Aorta (tissue), 5 donors: ENCODE measurements around the gene ETAA1. TPM values are rescaled to one million over a fixed set of nuclear protein-coding genes. Genes with fewer than 3 reads are reported as not detected.

ENCODE experiments used
- ATAC-seq: fragments of 200-7000 bp; cut with Tn5 transposase; one replicate; pipeline ENCODE4 v1.9.1; 2022; ENCODE audit warnings: moderate library complexity; ENCODE audit not compliant: low FRiP score
- DNase-seq, 2 donors: peaks; one replicate each; pipeline ENCODE4 v3.0.0-alpha.2; 2020
- H3K27ac ChIP-seq, 2 donors: one replicate each; pipeline ENCODE4 v1.5.1; 2013; ENCODE audit warnings: low read length in 2 of 2, mild to moderate bottlenecking in 2 of 2, moderate library complexity in 2 of 2, control low read depth in 1 of 2, inconsistent platforms in 1 of 2, low read depth in 1 of 2
- H3K27me3 ChIP-seq, 2 donors: one replicate each; pipeline ENCODE4 v1.6.1; 2013; ENCODE audit warnings: control low read depth in 1 of 2, low read length in 1 of 2, mild to moderate bottlenecking in 1 of 2, moderate library complexity in 1 of 2; ENCODE audit not compliant: insufficient read depth in 2 of 2, control insufficient read depth in 1 of 2
- H3K36me3 ChIP-seq, 2 donors: one replicate each; pipeline ENCODE4 v1.6.1; 2013; ENCODE audit warnings: control low read depth in 1 of 2, low read length in 1 of 2, mild to moderate bottlenecking in 1 of 2; ENCODE audit not compliant: insufficient read depth in 2 of 2, control insufficient read depth in 1 of 2
- H3K4me1 ChIP-seq, 2 donors: one replicate each; pipeline ENCODE4 v1.6.1; 2013; ENCODE audit warnings: low read length in 2 of 2, control low read depth in 1 of 2, mild to moderate bottlenecking in 1 of 2, moderate library complexity in 1 of 2; ENCODE audit not compliant: insufficient read depth in 2 of 2, control insufficient read depth in 1 of 2
- H3K4me3 ChIP-seq, 2 donors: one replicate each; pipeline ENCODE4 v1.5.1; 2013; ENCODE audit warnings: low read length in 2 of 2, control low read depth in 1 of 2, mild to moderate bottlenecking in 1 of 2
- H3K9me3 ChIP-seq: one replicate; pipeline ENCODE4 v1.6.1; 2013; ENCODE audit warnings: mild to moderate bottlenecking, low read length; ENCODE audit not compliant: control insufficient read depth
- WGBS, 2 donors: extraction: QIAGEN DNeasy Blood & Tissue Kit; methylation state at CpG; one replicate each; pipeline ENCODE4 v1.1.7; 2013; 5-methylcytosine and 5-hydroxymethylcytosine counted together
- intact Hi-C, 2 donors: fragments of 100-400 bp; cut with DNase I; formaldehyde crosslinking; loops; one replicate each; pipeline versions ENCODE4 v1.14.2 to v1.15.0; 2022
- polyA plus RNA-seq, 2 donors: library from polyadenylated mRNA; stranded (reverse); fragments of 200-250 nt; gene quantifications; one replicate each; pipeline ENCODE4 v1.2.3, GENCODE V29; 2013
- total RNA-seq, 2 donors: library from RNA; stranded (reverse); fragmentation: NEBNext Ultra II Directional; extraction: Animal tissue kit (Norgen Biotek cat#: 25700); gene quantifications; one replicate each; pipeline ENCODE4 v1.2.1, GENCODE V29; 2021
- donor health status: healthy with polysubstance abuse.
- donor health status: Bipolar disorder and iron deficiency.
- donor health status: DM: no; HTN: no; CAD: no.
- donor health status: DM: no; HTN: no; CAD: no.
- donor health status: DM: yes; HTN: yes; CAD: no.

Gene ETAA1
- total and polyA plus RNA-seq, 4 donors = 8.3 to 14.9 (median 13.2) TPM

GRCh38 chr2:67412424-67412823 lies 15.3 kb downstream of the ETAA1 start:
- WGBS, 2 donors = 90% methylated on average over 3 of the region's 3 CpGs
- Histone ChIP-seq H3K36me3 (peaks cover 0 to 3% of the 10 kb centered on the region in 2 donors), H3K9me3 (no peaks in the 10 kb centered on the region), H3K4me1 (peaks cover 0 to 4% of the 10 kb centered on the region in 2 donors), H3K4me3 (no peak overlapping the region), H3K27ac (no peak overlapping the region), H3K27me3 (no peaks in the 10 kb centered on the region)
- ATAC-seq (no peak), DNase-seq (no peak)
- intact Hi-C loops = no loop called here

- peaks cover 0 to 3% of the 10 kb centered on the region in 2 donors for H3K36me3 ChIP-seq
- ATAC-seq = no peak
- peaks cover 0 to 4% of the 10 kb centered on the region in 2 donors for H3K4me1 ChIP-seq
- no peak for DNase-seq
- H3K27ac ChIP-seq = no peak overlapping the region
- peaks cover 2% of the 10 kb centered on the region for H3K9me3 ChIP-seq
- H3K4me3 ChIP-seq = no peak overlapping the region
- WGBS, 2 donors = 97 to 99% methylated on average over 2 of the region's 2 CpGs
- no peaks in the 10 kb centered on the region for H3K27me3 ChIP-seq
- intact Hi-C loops = no loop called here
Measured at GRCh38 chr2:67414867-67415266, 17.7 kb downstream of the ETAA1 start.

- DNase-seq (no peak), ATAC-seq (no peak)
- intact Hi-C loops = no loop called here
- H3K27ac ChIP-seq = no peak overlapping the region
- no peaks in the 10 kb centered on the region for H3K27me3 ChIP-seq
- H3K36me3 ChIP-seq = peaks cover 0 to under 1% of the 10 kb centered on the region in 2 donors
- 97 to 98% methylated on average over 1 of the region's 1 CpG for WGBS, 2 donors
- peaks cover 2% of the 10 kb centered on the region for H3K9me3 ChIP-seq
- no peak overlapping the region for H3K4me3 ChIP-seq
- H3K4me1 ChIP-seq = peaks cover 0 to 4% of the 10 kb centered on the region in 2 donors
Measured at GRCh38 chr2:67416136-67416535, 19.0 kb downstream of the ETAA1 start.

GRCh38 chr2:67423489-67423888 lies 26.4 kb downstream of the ETAA1 start:
- peaks cover 3% of the 10 kb centered on the region for H3K9me3 ChIP-seq
- no peak for DNase-seq
- no peaks in the 10 kb centered on the region for H3K27me3 ChIP-seq
- intact Hi-C loops = no loop called here
- H3K27ac ChIP-seq = no peak overlapping the region
- H3K4me3 ChIP-seq = no peak overlapping the region
- no peaks in the 10 kb centered on the region for H3K36me3 ChIP-seq
- WGBS, 2 donors = 97 to 100% methylated on average over 1 of the region's 1 CpG
- ATAC-seq = no peak
- no peaks in the 10 kb centered on the region for H3K4me1 ChIP-seq

- Histone ChIP-seq H3K36me3 (no peaks in the 10 kb centered on the region), H3K9me3 (no peaks in the 10 kb centered on the region), H3K4me3 (no peak overlapping the region), H3K27me3 (no peaks in the 10 kb centered on the region), H3K27ac (no peak overlapping the region), H3K4me1 (peaks cover 0 to 1% of the 10 kb centered on the region in 2 donors)
- DNase-seq = no peak
- 95 to 96% methylated on average over 4 of the region's 4 CpGs for WGBS, 2 donors
- intact Hi-C loops = no loop called here
- ATAC-seq = no peak
Measured at GRCh38 chr2:67436221-67436620, 39.1 kb downstream of the ETAA1 start.

- DNase-seq (no peak), ATAC-seq (no peak)
- Histone ChIP-seq H3K36me3 (no peaks in the 10 kb centered on the region), H3K27me3 (no peaks in the 10 kb centered on the region), H3K9me3 (no peaks in the 10 kb centered on the region), H3K4me1 (peaks cover 0 to 1% of the 10 kb centered on the region in 2 donors), H3K27ac (no peak overlapping the region), H3K4me3 (no peak overlapping the region)
- intact Hi-C loops = no loop called here
- WGBS, 2 donors = 12 to 24% methylated on average over 1 of the region's 1 CpG
Measured at GRCh38 chr2:67437114-67437513, 40.0 kb downstream of the ETAA1 start.

GRCh38 chr2:67438337-67438736 lies 41.2 kb downstream of the ETAA1 start:
- H3K36me3 ChIP-seq = no peaks in the 10 kb centered on the region
- no peak overlapping the region for H3K4me3 ChIP-seq
- intact Hi-C loops = no loop called here
- DNase-seq (no peak), ATAC-seq (no peak)
- no peaks in the 10 kb centered on the region for H3K27me3 ChIP-seq
- H3K9me3 ChIP-seq = no peaks in the 10 kb centered on the region
- peaks cover 0 to 1% of the 10 kb centered on the region in 2 donors for H3K4me1 ChIP-seq
- no peak overlapping the region for H3K27ac ChIP-seq
- WGBS, 2 donors = 94% methylated on average over 2 of the region's 2 CpGs

- Histone ChIP-seq H3K27me3 (no peaks in the 10 kb centered on the region), H3K9me3 (no peaks in the 10 kb centered on the region), H3K27ac (no peak overlapping the region), H3K4me3 (no peak overlapping the region), H3K36me3 (no peaks in the 10 kb centered on the region), H3K4me1 (peaks cover 0 to 3% of the 10 kb centered on the region in 2 donors)
- 43 to 57% methylated on average over 5 of the region's 5 CpGs for WGBS, 2 donors
- no peak for DNase-seq
- intact Hi-C loops = no loop called here
- no peak for ATAC-seq
Measured at GRCh38 chr2:67445652-67446268, 48.6 kb downstream of the ETAA1 start.

GRCh38 chr2:67446491-67446911 lies 49.4 kb downstream of the ETAA1 start:
- 35 to 43% methylated on average over 2 of the region's 2 CpGs for WGBS, 2 donors

More at GRCh38 chr2:67446491-67446911, 49.4 kb downstream of the ETAA1 start:
- Histone ChIP-seq H3K27ac (no peak overlapping the region), H3K4me3 (no peak overlapping the region), H3K27me3 (no peaks in the 10 kb centered on the region), H3K9me3 (no peaks in the 10 kb centered on the region), H3K4me1 (peaks cover 0 to 3% of the 10 kb centered on the region in 2 donors), H3K36me3 (no peaks in the 10 kb centered on the region)
- ATAC-seq (no peak), DNase-seq (no peak)
- intact Hi-C loops = no loop called here
